HCT116 (cell line): ENCODE results near the gene SECISBP2L. TPM values are rescaled to one million over a fixed set of nuclear protein-coding genes. Genes with fewer than 3 reads are reported as not detected.

Experiments used
- ATAC-seq: fragments of 200-7000 bp; cut with Tn5 transposase; 2 replicates; pipeline ENCODE4 v1.9.1; 2020; ENCODE audit warnings: mild to moderate bottlenecking, moderate library complexity
- BruUV-seq: library from RNA; stranded (reverse); fragments of 400-500 nt; replicated peaks from 2 replicates; lab custom pipeline; 2021; lab: Mats Ljungman, UMichigan
- CTCF ChIA-PET: fragments of 300-600 bp; sonication (Branson Sonifier 250); formaldehyde crosslinking; loops from one replicate; lab custom pipeline; 2021; ENCODE audit warnings: antibody characterized with exemption; lab: Charles Lee
- POLR2A ChIA-PET: fragments of 300-600, 350-600 bp; sonication (Branson Sonifier 250); formaldehyde crosslinking; loops from one replicate; lab custom pipeline; 2021; ENCODE audit warnings: antibody characterized with exemption; lab: Charles Lee
- RAD21 ChIA-PET, 2 experiments: fragments of 300-600 bp; sonication (Branson Sonifier 250); formaldehyde crosslinking; loops; one replicate each; lab custom pipeline; 2023; ENCODE audit warnings: low total read pairs in 2 of 2; ENCODE audit not compliant: uncharacterized antibody in 2 of 2, unreplicated experiment in 2 of 2, low non-redundant PET in 1 of 2; lab: Charles Lee
- DNase-seq: peaks from one replicate; pipeline ENCODE4 v3.0.0-alpha.2; 2010; ENCODE audit warnings: low read depth, low spot score
- H2AFZ ChIP-seq: fragments of 200-600 bp; shearing (Covaris generic), sonication (generic); 2 replicates; pipeline ENCODE4 v1.6.1; 2017; ENCODE audit warnings: low read depth, mixed run types, mixed read lengths, antibody characterized with exemption, low read length; ENCODE audit not compliant: poor library complexity, severe bottlenecking
- H3K27ac ChIP-seq: 2 replicates; pipeline ENCODE4 v1.5.1; 2012; ENCODE audit warnings: low read depth, low read length
- H3K27me3 ChIP-seq: fragments of 200-600 bp; sonication (generic); 2 replicates; pipeline ENCODE4 v1.6.1; 2016; ENCODE audit warnings: mixed run types, low read length, mixed read lengths; ENCODE audit not compliant: insufficient read depth
- H3K36me3 ChIP-seq, 2 experiments: fragments of 200-500 bp in 1 of 2; fragments of 200-600 bp in 1 of 2; sonication (Bioruptor generic) in 1 of 2; sonication (generic) in 1 of 2; 2 replicates each; pipeline versions ENCODE4 v1.5.1 to v1.6.1; 2014 to 2016; ENCODE audit warnings: low read length in 2 of 2, inconsistent platforms in 1 of 2, mixed read lengths in 1 of 2, mixed run types in 1 of 2; ENCODE audit not compliant: insufficient read depth in 2 of 2, control insufficient read depth in 1 of 2
- H3K4me1 ChIP-seq, 2 experiments: fragments of 200-600 bp in 1 of 2; sonication (generic) in 1 of 2; 2 replicates each; pipeline versions ENCODE4 v1.5.1 to v1.6.1; 2012 to 2017; ENCODE audit warnings: low read length in 2 of 2, inconsistent platforms in 1 of 2, mild to moderate bottlenecking in 1 of 2, mixed read lengths in 1 of 2, mixed run types in 1 of 2, moderate library complexity in 1 of 2; ENCODE audit not compliant: insufficient read depth in 2 of 2, control insufficient read depth in 1 of 2
- H3K4me2 ChIP-seq: fragments of 200-600 bp; sonication (generic); 2 replicates; pipeline ENCODE4 v1.6.1; 2017; ENCODE audit warnings: mixed run types, low read length, mixed read lengths
- H3K4me3 ChIP-seq, 2 experiments: fragments of 200-600 bp in 1 of 2; sonication (generic) in 1 of 2; replicated peaks in 1 of 2; 2 replicates each; pipeline ENCODE4 v1.5.1; 2011 to 2016; ENCODE audit warnings: low read length in 2 of 2, control low read depth in 1 of 2, low read depth in 1 of 2, mild to moderate bottlenecking in 1 of 2, mixed read lengths in 1 of 2, mixed run types in 1 of 2
- H3K79me2 ChIP-seq: fragments of 200-600 bp; sonication (generic); 2 replicates; pipeline ENCODE4 v1.6.1; 2017; ENCODE audit warnings: mild to moderate bottlenecking, mixed run types, low read length, moderate library complexity, mixed read lengths; ENCODE audit not compliant: insufficient read depth
- H3K9ac ChIP-seq: fragments of 200-600 bp; sonication (generic); 2 replicates; pipeline ENCODE4 v1.6.1; 2016; ENCODE audit warnings: low read length, mixed read lengths
- H3K9me2 ChIP-seq: fragments of 200-600 bp; sonication (generic), shearing (Covaris generic); 2 replicates; pipeline ENCODE4 v1.6.1; 2017; ENCODE audit warnings: mixed run types, mild to moderate bottlenecking, moderate library complexity; ENCODE audit not compliant: insufficient read depth
- H3K9me3 ChIP-seq, 2 experiments: fragments of 200-500 bp in 1 of 2; fragments of 200-600 bp in 1 of 2; sonication (Bioruptor generic) in 1 of 2; sonication (generic) in 1 of 2; 2 replicates each; pipeline ENCODE4 v1.6.1; 2014 to 2017; ENCODE audit warnings: low read length in 2 of 2, mixed read lengths in 2 of 2, inconsistent platforms in 1 of 2, low read depth in 1 of 2, mild to moderate bottlenecking in 1 of 2, mixed run types in 1 of 2, moderate library complexity in 1 of 2; ENCODE audit not compliant: control insufficient read depth in 1 of 2, insufficient read depth in 1 of 2
- H4K20me1 ChIP-seq: fragments of 200-600 bp; sonication (generic), shearing (Covaris generic); 2 replicates; pipeline ENCODE4 v1.6.1; 2017; ENCODE audit warnings: mixed run types, mild to moderate bottlenecking, moderate library complexity; ENCODE audit not compliant: insufficient read depth
- CBX3 ChIP-seq: IDR thresholded peaks from 2 replicates; pipeline ENCODE4 v1.6.1; 2012; ENCODE audit warnings: low read depth
- EGR1 ChIP-seq: IDR thresholded peaks from 2 replicates; pipeline ENCODE4 v1.6.1; 2012; ENCODE audit warnings: low read depth
- EZH2 ChIP-seq: fragments of 200-600 bp; sonication (generic); IDR thresholded peaks from 2 replicates; pipeline ENCODE4 v1.6.1; 2017; ENCODE audit warnings: antibody characterized with exemption, mixed run types
- EZH2phosphoT487 ChIP-seq: fragments of 200-600 bp; IDR thresholded peaks from 2 replicates; pipeline ENCODE4 v1.6.1; 2018; ENCODE audit warnings: antibody characterized with exemption, borderline replicate concordance
- FOSL1 ChIP-seq: IDR thresholded peaks from 2 replicates; pipeline ENCODE4 v1.6.1; 2012; ENCODE audit warnings: low read depth
- JUND ChIP-seq: IDR thresholded peaks from 2 replicates; pipeline ENCODE4 v1.6.1; 2012
- POLR2AphosphoS5 ChIP-seq: IDR thresholded peaks from 2 replicates; pipeline ENCODE4 v1.6.1; 2011; ENCODE audit warnings: mild to moderate bottlenecking, low read depth, low read length, moderate library complexity
- RAD21 ChIP-seq: IDR thresholded peaks from 2 replicates; pipeline ENCODE4 v1.6.1; 2012; ENCODE audit warnings: low read depth, mild to moderate bottlenecking
- REST ChIP-seq: IDR thresholded peaks from 2 replicates; pipeline ENCODE4 v1.6.1; 2012; ENCODE audit warnings: low read depth
- SIN3A ChIP-seq: IDR thresholded peaks from 2 replicates; pipeline ENCODE4 v1.6.1; 2012; ENCODE audit warnings: low read depth
- SRF ChIP-seq: IDR thresholded peaks from 2 replicates; pipeline ENCODE4 v1.6.1; 2012; ENCODE audit warnings: low read depth
- YY1 ChIP-seq: IDR thresholded peaks from 2 replicates; pipeline ENCODE4 v1.6.1; 2011; ENCODE audit warnings: low read length, low read depth, moderate library complexity, mild to moderate bottlenecking; ENCODE audit not compliant: insufficient replicate concordance; ENCODE audit errors: extremely low read depth
- ZBTB33 ChIP-seq: IDR thresholded peaks from 2 replicates; pipeline ENCODE4 v1.6.1; 2011; ENCODE audit warnings: mild to moderate bottlenecking, low read length, moderate library complexity; ENCODE audit not compliant: insufficient replicate concordance; ENCODE audit errors: extremely low read depth
- ZFX ChIP-seq: fragments of 450-650 bp; IDR thresholded peaks from 2 replicates; pipeline ENCODE4 v1.6.1; 2017
- ZNF274 ChIP-seq: fragments of 200-500 bp; sonication (Bioruptor generic); IDR thresholded peaks from 2 replicates; pipeline ENCODE4 v1.6.1; 2014; ENCODE audit warnings: mild to moderate bottlenecking, low read depth, low read length, inconsistent platforms
- intact Hi-C: fragments of 100-400 bp; cut with micrococcal nuclease; formaldehyde crosslinking; loops from 2 replicates; pipeline ENCODE4 v1.10.0; 2022
- total RNA-seq: library from RNA; stranded (reverse); gene quantifications from one replicate; pipeline ENCODE4 v1.2.1, GENCODE V29; 2021; ENCODE audit not compliant: unreplicated experiment
- TF ChIP-seq, protein P1 (sequence below): IDR thresholded peaks from 2 replicates; pipeline ENCODE4 v1.6.1; 2012
- TF ChIP-seq, protein P2 (sequence below), 3 experiments: fragments of 200-600 bp in 1 of 3; sonication (generic) in 1 of 3; IDR thresholded peaks in 2 of 3; conservative IDR thresholded peaks in 1 of 3; 2 replicates each; pipeline ENCODE4 v1.5.1; 2012 to 2017; ENCODE audit warnings: low read depth in 2 of 3, low read length in 2 of 3, antibody characterized with exemption in 1 of 3, borderline replicate concordance in 1 of 3, control low read depth in 1 of 3, mild to moderate bottlenecking in 1 of 3, mixed read lengths in 1 of 3, mixed run types in 1 of 3, moderate library complexity in 1 of 3; ENCODE audit not compliant: insufficient read depth in 1 of 3

Gene SECISBP2L
- total RNA-seq, 1 experiment from 2014 or later, result 22.9 TPM

DNA sequence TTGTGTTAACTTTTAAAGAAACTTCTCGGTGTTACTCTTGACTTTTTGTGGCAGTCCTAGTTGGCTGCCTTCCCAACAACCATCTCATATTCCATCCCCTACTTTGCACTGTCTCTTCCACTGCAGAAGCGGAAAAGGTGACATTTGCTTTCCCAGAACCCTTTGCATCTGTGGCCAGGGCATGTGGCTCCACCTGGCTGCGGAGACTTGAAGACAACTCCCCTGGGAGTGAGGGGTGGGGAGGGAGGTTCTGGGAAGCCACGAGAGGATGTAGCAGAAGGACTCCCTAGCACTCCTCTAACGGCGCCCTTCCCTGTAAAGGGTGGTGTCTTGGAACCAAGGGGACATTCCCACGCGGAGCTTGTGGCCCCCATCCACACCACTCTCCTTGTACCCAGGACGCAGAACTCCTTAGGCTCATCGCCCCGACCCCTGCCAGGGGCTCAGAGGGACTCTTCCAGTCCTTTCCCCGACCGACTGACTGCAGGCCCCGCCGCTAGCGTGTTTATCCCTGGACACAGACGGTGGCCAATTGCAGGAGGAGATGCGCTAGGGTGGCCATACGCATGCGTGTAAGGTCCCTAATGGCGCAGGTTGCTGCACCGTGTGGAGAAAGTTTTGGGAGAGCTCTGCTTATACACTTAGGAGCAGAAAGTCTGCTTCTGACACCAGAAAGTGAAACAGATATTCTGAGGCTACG lies 33.2 kb upstream of the SECISBP2L start:
- BruUV-seq, result no TSS peak
- ATAC-seq (0 out of 2 replicates have a peak, but pooled peaks have one; percentile 27), DNase-seq (no peak)
- H3K27ac ChIP-seq, result no peak overlapping the region
- POLR2A ChIA-PET, result no interaction called here
- CTCF ChIA-PET, result no interaction called here
- H3K79me2 ChIP-seq, result no peaks in the 10 kb centered on the region
- H3K4me3 ChIP-seq, result no peak overlapping the region
- intact Hi-C loops, result no loop called here
- no peaks in the 10 kb centered on the region for H3K4me1 ChIP-seq
- H4K20me1 ChIP-seq, result no peaks in the 10 kb centered on the region
- no peaks in the 10 kb centered on the region for H3K27me3 ChIP-seq
- H3K4me2 ChIP-seq, result no peak overlapping the region
- no peak overlapping the region for H3K9ac ChIP-seq
- TF ChIP-seq, protein P1, sequence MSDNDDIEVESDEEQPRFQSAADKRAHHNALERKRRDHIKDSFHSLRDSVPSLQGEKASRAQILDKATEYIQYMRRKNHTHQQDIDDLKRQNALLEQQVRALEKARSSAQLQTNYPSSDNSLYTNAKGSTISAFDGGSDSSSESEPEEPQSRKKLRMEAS, result 0 out of 2 replicates have a peak, but pooled peaks have one; percentile 20
- no peak for TF ChIP-seq EGR1
- TF ChIP-seq POLR2AphosphoS5, result no peak
- TF ChIP-seq EZH2phosphoT487, result no peak
- no peak for TF ChIP-seq EZH2
- no peak for TF ChIP-seq ZNF274
- TF ChIP-seq SIN3A, result no peak
- TF ChIP-seq CBX3, result no peak
- TF ChIP-seq SRF, result no peak
- no peak for TF ChIP-seq ZBTB33
- TF ChIP-seq JUND, result no peak
- TF ChIP-seq ZFX, result no peak
- no peak for TF ChIP-seq FOSL1
- TF ChIP-seq YY1, result no peak
- TF ChIP-seq, protein P2, sequence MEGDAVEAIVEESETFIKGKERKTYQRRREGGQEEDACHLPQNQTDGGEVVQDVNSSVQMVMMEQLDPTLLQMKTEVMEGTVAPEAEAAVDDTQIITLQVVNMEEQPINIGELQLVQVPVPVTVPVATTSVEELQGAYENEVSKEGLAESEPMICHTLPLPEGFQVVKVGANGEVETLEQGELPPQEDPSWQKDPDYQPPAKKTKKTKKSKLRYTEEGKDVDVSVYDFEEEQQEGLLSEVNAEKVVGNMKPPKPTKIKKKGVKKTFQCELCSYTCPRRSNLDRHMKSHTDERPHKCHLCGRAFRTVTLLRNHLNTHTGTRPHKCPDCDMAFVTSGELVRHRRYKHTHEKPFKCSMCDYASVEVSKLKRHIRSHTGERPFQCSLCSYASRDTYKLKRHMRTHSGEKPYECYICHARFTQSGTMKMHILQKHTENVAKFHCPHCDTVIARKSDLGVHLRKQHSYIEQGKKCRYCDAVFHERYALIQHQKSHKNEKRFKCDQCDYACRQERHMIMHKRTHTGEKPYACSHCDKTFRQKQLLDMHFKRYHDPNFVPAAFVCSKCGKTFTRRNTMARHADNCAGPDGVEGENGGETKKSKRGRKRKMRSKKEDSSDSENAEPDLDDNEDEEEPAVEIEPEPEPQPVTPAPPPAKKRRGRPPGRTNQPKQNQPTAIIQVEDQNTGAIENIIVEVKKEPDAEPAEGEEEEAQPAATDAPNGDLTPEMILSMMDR (IDR thresholded peaks at IDR 0.05 in 2 of 3, conservative IDR thresholded peaks at IDR 0.05 in 1 of 3; ENCODE audit: borderline replicate concordance in 1 of 3, insufficient read depth in 1 of 3, low read depth in 2 of 3, low read length in 2 of 3), result 0 out of 6 replicates have a peak, but pooled peaks of 1 of the 3 experiments have one; percentile 15
- TF ChIP-seq RAD21, result no peak
- no peak for TF ChIP-seq REST
- H3K9me2 ChIP-seq, result no peaks in the 10 kb centered on the region
- RAD21 ChIA-PET, result no interaction called here
- H2AFZ ChIP-seq, result no peak overlapping the region
- no peaks in the 10 kb centered on the region for H3K36me3 ChIP-seq
- H3K9me3 ChIP-seq, result no peaks in the 10 kb centered on the region
